Calu3 (cell line): ENCODE measurements around the gene GSK3B. TPM values are rescaled to one million over a fixed set of nuclear protein-coding genes. Genes with fewer than 3 reads are reported as not detected.

Experiments
- BruUV-seq: library from RNA; stranded (reverse); fragments of 400-500 nt; replicated peaks from 2 replicates; lab custom pipeline; 2021; lab: Mats Ljungman, UMichigan
- CTCF ChIA-PET: fragments of 300-600 bp; sonication (Branson Sonifier 250); formaldehyde crosslinking; loops from one replicate; lab custom pipeline; 2022; ENCODE audit warnings: antibody characterized with exemption; lab: Charles Lee
- DNase-seq: peaks from one replicate; pipeline ENCODE4 v3.0.0; 2022
- H3K27ac Mint-ChIP-seq: one replicate; pipeline ENCODE4 v1.8.0; 2022; ENCODE audit warnings: mixed read lengths; ENCODE audit not compliant: unreplicated experiment
- H3K27me3 Mint-ChIP-seq: one replicate; pipeline ENCODE4 v1.8.0; 2022; ENCODE audit warnings: mixed read lengths; ENCODE audit not compliant: unreplicated experiment
- H3K36me3 Mint-ChIP-seq: one replicate; pipeline ENCODE4 v1.8.0; 2022; ENCODE audit warnings: mild to moderate bottlenecking, moderate library complexity, mixed read lengths; ENCODE audit not compliant: insufficient read depth, unreplicated experiment
- H3K4me1 Mint-ChIP-seq: one replicate; pipeline ENCODE4 v1.8.0; 2022; ENCODE audit warnings: mild to moderate bottlenecking, low read depth, mixed read lengths; ENCODE audit not compliant: unreplicated experiment
- H3K4me3 Mint-ChIP-seq: one replicate; pipeline ENCODE4 v1.8.0; 2022; ENCODE audit warnings: mild to moderate bottlenecking, low read depth, moderate library complexity, mixed read lengths; ENCODE audit not compliant: unreplicated experiment
- H3K9me3 Mint-ChIP-seq: one replicate; pipeline ENCODE4 v1.8.0; 2022; ENCODE audit warnings: low read depth, mixed read lengths; ENCODE audit not compliant: unreplicated experiment
- CTCF ChIP-seq: fragments of 200-600 bp; IDR thresholded peaks from one replicate; pipeline ENCODE4 v1.8.0; 2022; ENCODE audit warnings: antibody characterized with exemption; ENCODE audit not compliant: unreplicated experiment
- intact Hi-C: fragments of 100-400 bp; cut with micrococcal nuclease; formaldehyde crosslinking; loops from one replicate; pipeline ENCODE4 v1.10.0; 2022; ENCODE audit not compliant: unreplicated experiment
- total RNA-seq: library from RNA; stranded (reverse); gene quantifications from 2 replicates; pipeline ENCODE4 v1.2.3, GENCODE V29; 2022

The GSK3B gene
- total RNA-seq, 1 experiment from 2014 or later = 48.6 TPM

GRCh38 chr3:119871571-119871970, 222.7 kb downstream of the GSK3B start:
- Mint-ChIP-seq H3K9me3 (no peaks in the 10 kb centered on the region), H3K27ac (no peak overlapping the region), H3K4me3 (no peak overlapping the region), H3K36me3 (peaks cover 16% of the 10 kb centered on the region), H3K4me1 (peaks cover 12% of the 10 kb centered on the region), H3K27me3 (no peaks in the 10 kb centered on the region)
- intact Hi-C loops = no loop called here
- BruUV-seq = no TSS peak
- CTCF ChIA-PET = no interaction called here
- no peak for TF ChIP-seq CTCF
- no peak for DNase-seq

- CTCF ChIA-PET = no interaction called here
- peaks cover 20% of the 10 kb centered on the region for H3K36me3 Mint-ChIP-seq
- no peak overlapping the region for H3K27ac Mint-ChIP-seq
- H3K9me3 Mint-ChIP-seq = no peaks in the 10 kb centered on the region
- H3K4me3 Mint-ChIP-seq = no peak overlapping the region
- H3K4me1 Mint-ChIP-seq = peaks cover 12% of the 10 kb centered on the region
- BruUV-seq = no TSS peak
- no peaks in the 10 kb centered on the region for H3K27me3 Mint-ChIP-seq
- TF ChIP-seq CTCF = no peak
- intact Hi-C loops = no loop called here
- DNase-seq = no peak
These were observed 223.7 kb downstream of the GSK3B start for GRCh38 chr3:119870512-119870911.

GRCh38 chr3:119864476-119864875, 229.8 kb downstream of the GSK3B start:
- Mint-ChIP-seq H3K9me3 (no peaks in the 10 kb centered on the region), H3K4me1 (no peaks in the 10 kb centered on the region), H3K4me3 (no peak overlapping the region), H3K27me3 (no peaks in the 10 kb centered on the region), H3K27ac (no peak overlapping the region), H3K36me3 (peaks cover 5% of the 10 kb centered on the region)
- BruUV-seq = no TSS peak
- no peak for TF ChIP-seq CTCF
- intact Hi-C loops = no loop called here
- CTCF ChIA-PET = no interaction called here
- no peak for DNase-seq

- H3K36me3 Mint-ChIP-seq = peaks cover 5% of the 10 kb centered on the region
These were observed 231.6 kb downstream of the GSK3B start for GRCh38 chr3:119862616-119863015.

More at GRCh38 chr3:119862616-119863015, 231.6 kb downstream of the GSK3B start:
- Mint-ChIP-seq H3K9me3 (no peaks in the 10 kb centered on the region), H3K27me3 (no peaks in the 10 kb centered on the region), H3K4me3 (no peak overlapping the region), H3K27ac (no peak overlapping the region), H3K4me1 (no peaks in the 10 kb centered on the region)
- CTCF ChIA-PET = no interaction called here
- DNase-seq = no peak
- intact Hi-C loops = no loop called here
- BruUV-seq = no TSS peak
- no peak for TF ChIP-seq CTCF
